ENCODE data around the gene ALG12. TPM values are rescaled to one million over a fixed set of nuclear protein-coding genes. Genes with fewer than 3 reads are reported as not detected.

ALG12 gene
- total and polyA plus RNA-seq, 2 of the 8 experiments (the other 6 are each of a cell fraction or from before 2014, with no cell fraction given), result 13.4 to 22.5 TPM

GRCh38 chr22:49853981-49854831, 64.0 kb downstream of the ALG12 start (continued):
- TF ChIP-seq POLR2AphosphoS5 (IDR thresholded peaks at IDR 0.05; ENCODE audit: low read depth, low read length), result no peak
- TF ChIP-seq CHD1 (IDR thresholded peaks at IDR 0.05; ENCODE audit: low read depth, low read length), result no peak
- TF ChIP-seq SP4 (IDR thresholded peaks at IDR 0.05; ENCODE audit: low read length), result no peak
- no peak for TF ChIP-seq POU5F1 (IDR thresholded peaks at IDR 0.05; ENCODE audit: low read depth, low read length)
- TF ChIP-seq KDM1A (IDR thresholded peaks at IDR 0.05; ENCODE audit: borderline replicate concordance, low read length), result no peak
- TF ChIP-seq EGR1 (IDR thresholded peaks at IDR 0.05; ENCODE audit: borderline replicate concordance, low read depth, low read length), result no peak
- no peak for TF ChIP-seq JUND (IDR thresholded peaks at IDR 0.05; ENCODE audit: low read length)
- peak; percentile 32; the same call in 1 of the 2 replicates for TF ChIP-seq TAF1 (IDR thresholded peaks at IDR 0.05; ENCODE audit: low read depth, low read length)
- TF ChIP-seq ATF2 (IDR thresholded peaks at IDR 0.05; ENCODE audit: low read length), result no peak
- TF ChIP-seq HDAC6 (IDR thresholded peaks at IDR 0.05; ENCODE audit: low read depth, low read length), result no peak
- no peak for TF ChIP-seq YY1 (IDR thresholded peaks at IDR 0.05; ENCODE audit: low read depth, low read length)
- no peak for TF ChIP-seq RXRA (IDR thresholded peaks at IDR 0.05; ENCODE audit: insufficient read depth, low read depth, low read length)
- no peak for TF ChIP-seq SIRT6 (IDR thresholded peaks at IDR 0.05; ENCODE audit: low read length)
- no peak for TF ChIP-seq CBX8 (IDR thresholded peaks at IDR 0.05; ENCODE audit: borderline replicate concordance, low read depth, low read length)
- no peak for TF ChIP-seq CBX5 (IDR thresholded peaks at IDR 0.05; ENCODE audit: low read depth, low read length)
- no peak for TF ChIP-seq SP2 (IDR thresholded peaks at IDR 0.05; ENCODE audit: low read length)
- TF ChIP-seq EP300 (IDR thresholded peaks at IDR 0.05; ENCODE audit: borderline replicate concordance in 1 of 2, low read depth in 2 of 2, low read length in 2 of 2), result no peak
- TF ChIP-seq TEAD4 (IDR thresholded peaks at IDR 0.05; ENCODE audit: low read depth, low read length), result no peak
- TF ChIP-seq TCF12 (IDR thresholded peaks at IDR 0.05; ENCODE audit: low read depth, low read length), result no peak
- peak; percentile 39 for TF ChIP-seq KDM4A (IDR thresholded peaks at IDR 0.05; ENCODE audit: low read depth, low read length, severe bottlenecking)
- TF ChIP-seq CTCF (IDR thresholded peaks at IDR 0.05; ENCODE audit: control extremely low read depth in 1 of 3, insufficient read depth in 1 of 3, low read depth in 1 of 3, low read length in 3 of 3), result no peak

All from H1 (cell line).